Stomach (tissue), 4 donors: ENCODE results near the gene ST7L.

Experiments
- CTCF ChIP-seq, 7 experiments: fragments of 450-650 bp in 4 of 7; fragments of 200-600 bp in 3 of 7; sonication (generic) in 3 of 7; IDR thresholded peaks; one replicate each; pipeline ENCODE4 v1.5.1; 2016 to 2019; ENCODE audit warnings: antibody characterized with exemption in 7 of 7, control low read depth in 2 of 7, mild to moderate bottlenecking in 1 of 7
- EP300 ChIP-seq: sonication (generic); formaldehyde crosslinking; IDR thresholded peaks from one replicate; pipeline ENCODE4 v1.6.1; 2017; ENCODE audit warnings: antibody characterized with exemption
- POLR2A ChIP-seq, 4 donors: fragments of 450-650 bp; IDR thresholded peaks; one replicate each; pipeline ENCODE4 v1.6.1; 2016; ENCODE audit warnings: antibody characterized with exemption in 4 of 4, control low read depth in 2 of 4, mild to moderate bottlenecking in 1 of 4, moderate library complexity in 1 of 4

GRCh38 chr1:112575154-112575804 is 43.7 kb downstream of the ST7L start:
- TF ChIP-seq CTCF (IDR thresholded peaks at IDR 0.05) (no peak), EP300 (no peak), POLR2A (IDR thresholded peaks at IDR 0.05) (no peak)
